Measurements from ENCODE around the gene HDGFL3.
"Not testable (repeated sequence)": the region's sequence is repeated elsewhere in the genome, so short reads cannot be mapped to it uniquely, and the experiment has no call there.

The HDGFL3 gene

DNA sequence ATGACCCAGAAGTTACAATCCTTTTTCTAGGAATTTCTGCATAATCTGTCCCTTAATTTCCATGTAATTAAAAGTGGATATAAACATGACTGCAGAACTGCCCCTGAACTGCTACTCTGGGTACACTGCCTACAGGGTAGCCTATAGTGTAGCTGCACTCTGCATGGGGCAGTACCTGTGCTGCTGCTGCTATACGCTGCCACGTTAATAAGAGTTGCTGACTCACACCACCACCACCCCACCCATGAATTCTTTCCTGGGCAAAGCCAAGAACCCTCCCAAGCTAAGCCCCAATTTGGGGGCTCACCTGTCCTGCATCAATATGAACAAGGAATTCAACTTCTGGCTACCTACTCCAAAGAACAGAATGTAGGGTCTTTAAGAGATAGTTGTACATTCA is 13.9 kb downstream of the HDGFL3 start:
- no peak for DNase-seq (ENCODE audit: low read depth)

DNA sequence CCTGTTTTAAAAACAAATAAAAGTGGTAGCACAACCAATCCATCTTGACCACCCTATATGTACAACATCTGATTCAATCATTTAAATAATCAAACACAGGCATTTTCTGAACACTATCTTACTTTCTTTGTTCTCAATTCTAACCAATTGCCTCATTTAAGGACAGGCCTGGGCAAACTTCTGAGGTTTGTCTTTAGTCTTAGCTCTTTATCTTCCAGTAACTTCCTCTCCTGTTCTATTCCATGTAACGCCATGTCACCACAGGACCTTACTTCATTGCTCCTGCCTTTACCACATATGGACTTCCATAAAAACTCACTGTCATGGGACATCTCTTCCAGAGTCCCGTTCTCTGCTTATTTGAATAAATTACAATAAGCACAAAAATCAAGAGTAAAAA is 14.9 kb downstream of the HDGFL3 start:
- DNase-seq (ENCODE audit: low read depth), result no peak

DNA sequence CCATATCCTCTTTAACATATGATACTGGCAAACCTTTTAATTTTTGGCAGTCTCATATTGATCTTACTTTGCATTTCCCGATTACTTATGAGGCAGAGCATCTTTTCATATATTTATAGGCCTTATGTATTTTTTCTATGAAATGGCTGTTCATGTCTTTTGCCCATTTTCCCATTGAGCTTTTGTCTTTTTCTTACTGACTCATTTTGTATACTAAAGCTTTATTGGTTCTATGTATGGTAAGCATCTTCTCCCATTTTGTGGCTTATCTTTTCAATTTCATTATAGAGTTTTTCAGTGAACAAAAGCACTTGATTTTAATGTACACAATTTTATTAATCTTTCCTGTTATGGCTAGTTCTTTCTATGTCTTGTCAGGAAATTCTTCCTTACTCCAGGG is 17.2 kb downstream of the HDGFL3 start:
- DNase-seq (ENCODE audit: low read depth), result no peak

DNA sequence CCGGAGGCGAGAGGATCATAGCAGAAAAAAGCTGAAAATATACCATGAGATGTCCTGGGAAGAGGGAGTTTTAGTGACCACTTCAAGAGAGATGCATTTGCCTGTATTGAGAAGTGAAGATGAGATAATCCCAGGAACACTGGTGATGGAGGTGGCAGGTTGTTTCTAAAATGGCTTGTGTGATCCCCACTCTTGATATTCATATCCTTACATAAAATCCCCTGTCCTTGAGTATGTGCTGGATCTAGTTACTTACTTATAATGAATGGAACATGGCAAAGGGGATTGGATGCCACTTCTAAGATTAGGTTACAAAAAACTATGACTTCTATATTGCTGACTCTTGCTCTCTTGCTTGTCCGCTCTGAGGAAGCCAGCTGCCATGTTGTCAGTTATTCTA is 22.1 kb downstream of the HDGFL3 start:
- no peak for DNase-seq (ENCODE audit: low read depth)

DNA sequence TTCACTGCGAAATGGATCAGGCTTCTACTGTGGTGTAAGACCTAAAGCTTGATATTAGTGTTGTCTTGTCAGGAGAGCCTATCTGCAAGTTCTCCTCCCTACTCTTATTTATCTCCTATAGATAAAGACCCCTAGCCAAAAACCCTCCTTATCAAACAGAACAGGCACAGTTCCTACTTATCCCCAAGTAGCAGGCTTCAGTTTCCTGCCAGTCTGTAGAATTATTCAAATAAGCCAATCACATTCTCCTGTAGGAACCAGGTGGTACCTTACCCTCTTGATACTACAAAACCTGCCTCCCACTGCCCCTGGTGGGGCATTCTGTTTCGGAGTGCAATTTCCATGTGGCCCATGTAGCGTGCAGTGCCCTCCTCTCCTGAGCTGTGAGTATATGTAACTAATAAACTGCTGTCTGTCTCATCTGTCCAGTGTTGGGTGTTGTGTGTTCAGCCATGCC is 28.7 kb downstream of the HDGFL3 start:
- no peak for DNase-seq (ENCODE audit: low read depth)

DNA sequence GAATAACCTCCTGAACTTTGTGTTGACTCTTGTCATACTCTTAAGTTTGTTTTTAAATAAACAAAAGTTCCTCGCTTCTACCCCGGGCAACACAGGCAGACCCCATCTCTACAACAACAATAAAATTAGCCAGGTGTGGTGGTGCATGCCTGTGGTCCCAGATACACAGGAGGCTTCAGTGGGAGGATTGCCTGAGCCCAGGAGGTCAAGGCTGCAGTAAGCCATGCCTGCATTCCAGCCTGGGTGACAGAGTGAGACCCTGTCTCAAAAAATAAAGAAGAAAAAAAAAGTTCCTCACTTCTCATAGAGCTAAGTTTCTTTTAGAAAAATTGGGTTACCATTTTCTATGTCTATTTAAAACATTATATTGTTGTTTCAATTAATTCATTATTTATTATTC is 29.2 kb downstream of the HDGFL3 start:
- DNase-seq (ENCODE audit: low read depth), result no peak

DNA sequence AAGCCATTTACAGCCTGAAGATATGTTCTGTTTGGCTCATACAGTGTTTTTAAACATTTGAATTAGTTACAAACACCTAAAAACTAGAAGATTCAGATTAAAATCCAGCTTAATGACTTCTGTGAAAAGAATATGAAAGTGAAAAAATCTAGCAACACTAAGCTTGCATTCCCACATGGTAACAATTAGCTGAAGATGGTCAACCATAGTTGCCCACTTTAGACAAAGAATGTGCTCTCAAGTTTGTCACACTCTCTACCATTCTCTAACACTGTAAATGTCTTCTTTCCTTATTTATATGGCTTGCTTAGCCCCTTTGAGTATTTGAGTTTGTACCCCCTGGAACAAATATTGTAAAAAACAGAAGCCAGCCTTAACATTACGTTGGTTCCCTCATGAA is 32.7 kb downstream of the HDGFL3 start:
- no peak for DNase-seq (ENCODE audit: low read depth)

DNA sequence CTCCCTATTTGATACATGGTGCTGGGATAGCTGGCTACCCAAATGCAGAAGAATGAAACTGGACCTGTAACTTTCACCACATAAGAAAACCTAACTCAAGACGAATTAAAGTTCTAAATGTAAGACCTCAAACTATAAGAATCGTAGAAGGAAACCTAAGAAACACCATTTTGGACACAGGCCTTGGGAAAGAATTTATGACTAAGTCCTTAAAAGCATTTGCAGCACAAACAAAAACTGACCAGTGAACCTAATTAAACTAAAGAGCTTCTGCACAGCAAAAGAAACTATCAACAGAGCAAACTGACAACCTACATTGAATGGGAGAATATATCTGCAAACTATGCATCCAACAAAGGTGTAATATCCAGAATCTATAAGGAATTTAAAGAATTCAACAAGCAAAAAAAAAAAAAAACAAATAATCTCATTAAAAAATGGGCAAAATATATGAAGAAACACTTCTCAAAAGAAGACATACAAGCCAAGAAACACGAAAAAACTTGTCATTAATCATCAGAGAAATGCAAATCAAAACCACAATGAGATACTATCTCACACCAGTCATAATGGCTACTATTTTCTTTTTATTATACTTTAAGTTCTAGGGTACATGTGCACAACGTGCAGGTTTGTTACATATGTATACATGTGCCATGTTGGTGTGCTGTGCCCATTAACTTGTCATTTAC is 37.0 kb downstream of the HDGFL3 start:
- DNase-seq (ENCODE audit: low read depth), result no peak

DNA sequence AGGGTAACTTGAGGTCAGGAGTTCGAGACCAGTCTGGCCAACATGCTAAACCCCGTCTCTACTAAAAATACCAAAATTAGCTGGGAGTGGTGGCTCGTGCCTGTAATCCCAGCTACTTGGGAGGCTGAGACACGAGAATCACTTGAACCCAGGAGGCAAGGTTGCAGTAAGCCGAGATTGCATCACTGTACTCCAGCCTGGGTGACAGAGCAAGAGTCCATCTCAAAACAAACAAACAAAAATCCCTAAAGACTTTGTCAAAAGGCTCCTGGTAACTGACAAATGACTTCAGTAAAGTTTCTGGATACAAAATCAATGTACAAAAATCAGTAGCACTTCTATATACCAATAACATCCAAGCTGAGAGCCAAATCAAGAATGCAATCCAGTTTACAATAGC is 38.0 kb downstream of the HDGFL3 start:
- DNase-seq (ENCODE audit: low read depth), result not testable (repeated sequence)

DNA sequence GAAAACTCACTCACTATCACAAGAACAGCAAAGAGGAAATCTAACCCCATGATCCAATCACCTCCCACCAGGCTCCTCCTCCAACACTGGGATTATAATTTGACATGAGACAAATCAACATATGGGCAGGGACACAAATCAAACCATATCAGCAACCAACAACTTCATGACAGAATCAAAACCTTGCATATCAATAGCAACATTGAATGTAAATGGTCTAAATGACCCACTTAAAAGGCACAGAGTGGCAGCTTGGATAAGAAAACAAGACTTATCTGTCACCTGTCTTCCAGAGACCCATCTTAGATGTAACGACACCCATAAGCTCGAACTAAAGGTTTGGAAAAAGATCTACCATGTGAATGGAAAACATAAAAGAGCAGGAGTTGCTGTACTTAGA is 40.8 kb downstream of the HDGFL3 start:
- no peak for DNase-seq (ENCODE audit: low read depth)

DNA sequence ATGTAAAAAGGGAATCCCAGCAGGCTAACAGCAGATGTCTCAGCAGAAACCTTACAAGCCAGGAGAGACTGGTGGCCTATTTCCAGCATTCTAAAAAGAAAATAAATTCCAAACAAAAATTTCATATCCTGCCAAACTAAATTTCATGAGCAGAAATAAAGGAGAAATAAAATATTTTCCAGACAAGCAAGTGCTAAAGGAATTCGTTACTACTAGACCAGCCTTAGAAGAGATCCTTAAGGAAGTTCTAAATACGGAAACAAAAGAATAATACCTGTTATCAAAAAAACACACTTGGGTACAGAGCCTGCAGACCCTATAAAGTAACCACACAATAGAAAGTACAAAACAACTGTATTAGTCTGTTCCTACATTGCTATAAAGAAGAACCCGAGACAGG is 41.4 kb downstream of the HDGFL3 start:
- DNase-seq (ENCODE audit: low read depth), result no peak

DNA sequence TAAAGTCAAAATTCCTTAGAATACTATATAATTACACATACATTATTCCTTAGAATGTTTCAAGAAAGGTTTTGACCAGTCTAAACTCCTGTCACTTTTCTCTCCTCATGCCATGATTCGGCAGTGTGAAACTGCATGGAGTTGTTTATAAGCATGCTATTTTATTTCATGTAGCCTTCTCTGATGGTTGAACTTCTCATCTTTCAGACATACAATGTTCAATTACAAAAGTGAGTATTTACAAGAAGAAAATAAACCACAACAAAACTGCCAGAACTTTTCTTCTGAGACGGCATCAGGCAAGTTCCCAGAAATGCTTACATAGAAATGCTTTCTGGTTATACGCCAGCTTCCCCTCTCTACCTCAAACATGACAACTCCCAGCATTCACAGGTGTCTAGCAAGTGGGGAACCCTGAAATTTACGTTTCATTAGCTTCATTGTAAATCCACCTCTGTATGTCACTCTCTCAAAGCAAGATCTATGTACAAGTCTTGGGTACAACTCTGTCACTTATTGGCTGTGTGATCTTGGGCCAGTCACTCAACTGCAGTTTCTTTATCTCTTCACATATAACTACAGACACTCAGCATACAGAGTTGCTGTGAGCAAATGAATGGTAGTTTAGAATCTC is 42.7 kb downstream of the HDGFL3 start:
- DNase-seq (ENCODE audit: low read depth), result no peak

DNA sequence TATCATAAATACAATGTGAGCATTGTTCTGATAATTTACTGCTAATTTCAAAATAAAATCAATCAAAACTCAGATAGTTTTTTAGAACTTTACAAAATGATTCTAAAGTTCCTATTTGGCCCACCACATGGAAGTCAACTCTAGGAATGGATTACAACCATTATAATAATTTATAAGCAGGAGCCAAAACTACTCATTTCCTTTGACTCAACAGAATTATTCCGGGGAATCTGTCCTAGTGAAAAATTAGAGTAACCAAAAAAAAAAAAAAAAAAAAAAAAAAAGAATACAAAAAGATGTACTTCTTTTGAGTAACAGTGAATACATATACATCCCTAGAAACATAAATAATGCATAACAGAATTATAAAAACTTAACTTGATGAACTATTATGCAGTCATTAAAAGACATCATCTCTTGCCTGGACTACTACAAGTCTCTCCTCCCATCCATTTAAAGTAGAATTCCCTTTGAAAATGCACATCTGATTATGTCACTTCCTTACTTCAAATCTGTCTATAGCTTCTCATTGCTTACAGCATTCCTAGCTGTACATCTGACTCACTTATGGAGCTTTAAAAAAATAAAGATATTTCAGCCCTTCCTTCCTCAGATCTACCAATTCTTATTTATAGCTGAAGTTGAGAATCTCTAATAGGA is 43.4 kb downstream of the HDGFL3 start:
- DNase-seq (ENCODE audit: low read depth), result no peak

DNA sequence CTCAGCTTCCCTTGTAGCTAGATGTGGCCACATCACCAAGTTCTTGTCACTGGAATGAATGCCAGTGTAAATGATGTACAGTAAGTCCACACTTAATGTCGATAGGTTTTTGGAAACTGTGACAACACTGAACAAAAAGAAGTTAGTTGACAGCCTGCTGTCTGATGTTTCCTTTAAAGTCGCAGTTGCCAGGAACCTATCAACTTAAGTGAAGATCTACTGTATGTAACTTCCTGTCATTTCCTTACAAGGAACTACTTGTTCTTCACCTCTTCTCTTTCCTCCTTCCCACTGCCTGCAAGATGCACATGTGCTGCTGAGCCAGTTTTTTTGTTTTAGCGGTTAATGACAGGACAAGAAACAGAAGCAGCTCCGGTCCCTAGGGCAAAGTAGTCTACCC is 44.6 kb downstream of the HDGFL3 start:
- DNase-seq (ENCODE audit: low read depth), result no peak

DNA sequence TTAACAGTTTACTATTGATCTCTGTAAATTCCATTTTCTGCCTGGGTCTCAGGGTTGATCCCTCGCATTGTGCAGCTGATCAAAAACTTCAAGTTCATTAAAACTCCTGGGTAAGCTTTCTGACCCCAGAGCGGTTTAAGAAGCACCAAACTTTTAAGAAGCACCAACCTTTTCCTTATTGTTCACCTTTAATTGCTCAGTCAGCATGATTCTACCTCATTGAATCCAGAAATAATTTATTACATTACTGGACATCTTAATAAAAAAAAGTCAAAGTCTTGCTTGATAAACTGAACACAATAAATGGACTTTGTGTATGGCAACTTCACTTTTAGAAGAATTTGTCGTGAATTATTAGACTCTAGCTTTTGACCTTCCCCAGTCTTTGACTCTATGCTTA is 46.9 kb downstream of the HDGFL3 start:
- DNase-seq (ENCODE audit: low read depth), result no peak

DNA sequence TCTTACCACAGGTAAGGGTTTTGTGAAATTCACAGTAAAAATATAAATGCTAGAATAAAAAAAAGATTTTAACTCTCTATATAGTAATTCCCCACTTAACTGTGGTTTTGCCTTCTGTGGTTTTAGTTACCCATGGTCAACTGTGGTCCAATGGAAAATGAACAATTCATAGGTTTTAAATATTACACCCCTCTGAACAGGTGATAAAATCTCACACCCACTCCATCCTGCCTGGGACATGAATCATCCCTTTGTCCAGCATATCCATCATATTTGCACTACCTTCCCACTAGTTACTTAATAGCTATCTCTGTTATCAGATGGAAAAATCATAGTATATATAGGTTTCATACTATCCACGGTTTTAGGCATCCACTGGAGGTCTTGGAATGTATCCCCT is 49.2 kb downstream of the HDGFL3 start:
- no peak for DNase-seq (ENCODE audit: low read depth)

DNA sequence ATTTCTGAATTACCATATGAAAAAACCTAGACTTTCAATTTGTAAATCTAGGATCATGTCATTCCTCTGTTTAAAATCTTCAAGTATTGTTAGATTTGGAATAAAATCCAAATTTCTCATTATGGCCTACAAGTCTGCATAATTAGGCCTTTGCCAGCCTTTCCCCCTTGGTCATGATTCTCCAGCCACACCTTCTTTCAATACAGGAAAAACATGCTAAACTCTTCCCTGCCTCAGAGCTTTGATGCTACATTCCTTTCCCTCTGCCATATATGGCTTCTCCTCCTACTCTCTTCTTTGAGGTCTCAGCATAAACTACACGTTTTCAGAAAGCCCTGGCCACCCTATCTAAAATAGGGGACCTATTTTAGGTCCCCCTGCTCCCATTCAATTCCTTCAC is 51.7 kb downstream of the HDGFL3 start:
- no peak for DNase-seq (ENCODE audit: low read depth)

DNA sequence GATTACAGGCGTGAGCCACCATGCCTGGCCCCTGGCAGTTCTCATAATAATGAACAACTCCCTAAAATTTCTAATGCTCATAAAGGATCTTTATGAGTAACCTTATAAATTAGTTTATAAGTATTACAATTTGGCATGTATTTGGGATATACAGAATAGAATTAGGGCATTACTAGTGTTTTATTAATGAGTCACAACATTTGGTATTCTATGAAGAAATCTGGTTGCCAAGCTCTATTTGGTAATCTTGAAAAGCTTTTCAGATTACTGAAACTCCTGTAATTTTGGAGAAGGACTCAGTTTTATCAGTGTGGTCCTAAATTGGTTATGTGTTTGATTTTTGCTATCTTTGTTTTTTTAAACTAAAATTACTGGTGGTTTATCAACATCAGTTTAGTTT is 54.3 kb downstream of the HDGFL3 start:
- DNase-seq (ENCODE audit: low read depth), result no peak

DNA sequence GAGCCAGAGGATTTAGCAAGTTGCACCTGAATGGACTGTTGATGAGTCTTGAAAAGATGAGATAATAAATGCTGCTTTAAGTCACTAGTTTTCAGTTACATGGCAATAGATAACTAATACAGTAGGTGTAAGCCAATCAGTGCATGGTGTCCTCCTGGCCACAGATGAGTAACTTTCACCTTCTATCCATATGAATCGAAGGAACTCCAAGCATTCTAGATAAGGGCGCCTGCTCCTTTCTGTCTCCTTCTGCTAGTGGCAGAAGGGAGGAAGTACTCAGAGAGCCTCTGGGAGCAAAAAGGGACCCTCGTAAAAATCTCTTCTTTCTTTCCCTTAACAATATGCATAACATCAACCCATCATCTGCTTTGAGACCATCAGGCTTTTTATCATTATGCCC is 62.9 kb downstream of the HDGFL3 start:
- DNase-seq (ENCODE audit: low read depth), result no peak

DNA sequence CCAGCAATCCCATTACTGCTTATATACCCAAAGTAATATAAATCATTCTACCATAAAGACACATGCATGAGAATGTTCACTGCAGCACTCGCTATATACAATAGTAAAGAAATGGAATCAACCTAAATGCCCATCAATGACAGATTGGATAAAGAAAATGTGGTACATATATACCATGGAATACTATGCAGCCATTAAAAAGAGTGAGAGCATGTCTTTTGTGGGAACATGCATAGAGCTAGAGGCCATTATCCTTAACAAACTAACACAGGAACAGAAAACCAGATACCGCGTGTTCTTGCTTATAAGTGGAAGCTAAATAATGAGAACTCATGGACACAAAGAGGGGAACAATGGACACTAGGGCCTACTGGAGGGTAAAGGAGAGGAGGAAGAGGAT is 65.5 kb downstream of the HDGFL3 start:
- DNase-seq (ENCODE audit: low read depth), result not testable (repeated sequence)

DNA sequence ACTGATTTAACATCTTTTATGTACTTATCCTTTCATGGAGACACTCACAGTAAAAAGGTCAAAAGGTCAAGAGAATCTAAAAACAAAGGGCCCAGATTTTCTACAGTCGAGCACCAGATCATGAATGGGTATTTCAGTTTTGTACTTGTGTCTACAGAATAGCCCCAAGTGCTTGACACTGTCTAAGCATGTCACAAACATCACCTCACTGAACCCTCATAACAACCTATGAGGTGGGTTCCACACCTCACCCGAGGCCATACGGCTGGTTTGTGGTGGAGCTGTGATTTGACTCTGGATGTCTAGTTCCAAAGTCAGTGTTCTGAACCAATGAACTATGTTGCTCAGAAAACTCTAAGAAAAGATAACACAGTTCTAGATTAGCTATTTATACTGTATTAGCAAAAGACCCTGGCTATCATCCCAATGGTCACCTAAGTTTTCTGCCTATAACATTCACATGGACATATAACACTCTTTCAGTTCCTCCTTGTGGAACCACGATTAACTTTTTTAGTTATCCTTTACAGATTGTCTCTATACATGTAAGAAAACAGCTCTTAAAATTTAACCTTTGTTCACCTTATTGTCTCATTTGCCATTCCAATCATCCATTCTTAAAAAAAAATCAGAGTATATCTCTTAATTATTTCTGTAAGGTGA is 74.6 kb downstream of the HDGFL3 start:
- no peak for DNase-seq (ENCODE audit: low read depth)

DNA sequence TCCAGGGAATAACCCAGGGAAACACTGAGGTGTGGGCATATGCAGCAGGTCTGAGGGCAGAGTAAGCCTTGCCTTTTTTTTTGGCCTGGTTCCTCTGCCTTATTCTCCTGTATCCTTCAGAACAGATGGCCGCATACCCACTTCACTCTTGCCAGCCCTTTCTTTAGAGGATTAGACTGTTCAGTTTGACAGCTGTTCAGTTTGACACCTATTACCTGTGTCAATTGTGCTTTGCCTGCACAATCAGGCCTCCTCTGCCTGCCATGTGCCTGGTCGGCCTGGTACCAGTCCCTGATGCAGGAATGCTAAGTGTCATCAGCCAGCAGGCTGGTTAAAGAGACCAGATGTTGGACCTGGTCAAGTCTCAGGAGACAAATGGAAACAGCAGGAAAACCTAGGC is 77.8 kb downstream of the HDGFL3 start:
- no peak for DNase-seq (ENCODE audit: low read depth)

DNA sequence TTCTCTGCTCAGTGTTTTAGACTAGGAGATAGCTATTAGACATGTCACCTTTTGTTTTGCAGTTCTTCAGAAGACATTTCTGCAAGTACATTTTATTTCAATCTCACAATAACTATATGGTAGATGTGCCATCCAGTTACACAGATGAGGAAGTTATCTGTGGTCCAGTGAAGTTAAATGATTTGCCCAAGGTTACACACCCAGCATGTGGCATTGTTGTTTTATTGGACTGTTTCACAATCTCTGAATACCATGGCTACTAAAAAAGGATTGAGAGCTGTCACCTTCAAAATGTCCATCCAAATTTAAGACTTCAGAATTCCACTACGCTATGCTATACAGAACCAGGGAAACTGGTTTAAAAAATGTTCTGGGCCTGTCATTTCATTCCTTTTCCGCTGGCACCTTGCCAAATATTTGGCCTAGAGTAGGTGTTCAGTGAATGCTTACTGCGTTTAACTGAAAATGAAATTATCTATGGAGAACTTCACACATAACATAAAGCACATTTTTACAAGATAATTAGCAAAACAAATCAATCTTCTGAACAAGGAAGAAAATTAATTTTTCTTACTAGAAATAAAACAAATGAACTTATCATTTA is 80.0 kb downstream of the HDGFL3 start:
- DNase-seq (ENCODE audit: low read depth), result no peak

All from stimulated activated CD8-positive, alpha-beta memory T cell treated with anti-CD3 and anti-CD28 coated beads, Interleukin-7, amount 100 ng/mL, for 24 hours (primary cell).